Astrocyte (in vitro differentiated cells and primary cell): ENCODE data around the gene NUP58. TPM values are rescaled to one million over a fixed set of nuclear protein-coding genes. Genes with fewer than 3 reads are reported as not detected.
A peak's percentile ranks its signal among the peaks of the same experiment; 100 is the strongest.

Experiments
- DNase-seq: peaks from one replicate; pipeline ENCODE4 v3.0.0-alpha.2; 2010; ENCODE audit warnings: low read depth
- FAIRE-seq: peaks from 2 replicates; lab custom pipeline; 2011; peaks lifted over from hg19 to GRCh38; lab: Jason Lieb, UNC
- H2AFZ ChIP-seq: 2 replicates; pipeline ENCODE4 v1.6.0; 2012; ENCODE audit warnings: low read depth, low read length, inconsistent platforms
- H3K27ac ChIP-seq: 2 replicates; pipeline ENCODE4 v1.5.1; 2011; ENCODE audit warnings: low read depth, low read length, inconsistent platforms
- H3K27me3 ChIP-seq: 2 replicates; pipeline ENCODE4 v1.6.0; 2011; ENCODE audit warnings: low read length, inconsistent platforms; ENCODE audit not compliant: insufficient read depth
- H3K36me3 ChIP-seq: 2 replicates; pipeline ENCODE4 v1.5.1; 2011; ENCODE audit warnings: low read length, inconsistent platforms; ENCODE audit not compliant: insufficient read depth
- H3K4me1 ChIP-seq: 2 replicates; pipeline ENCODE4 v1.5.1; 2011; ENCODE audit warnings: low read length, inconsistent platforms; ENCODE audit not compliant: insufficient read depth
- H3K4me2 ChIP-seq: 2 replicates; pipeline ENCODE4 v1.6.0; 2012; ENCODE audit warnings: low read length, inconsistent platforms
- H3K4me3 ChIP-seq: 2 replicates; pipeline ENCODE4 v1.5.1; 2011; ENCODE audit warnings: low read depth, mild to moderate bottlenecking, low read length, inconsistent platforms; ENCODE audit not compliant: insufficient read depth
- H3K79me2 ChIP-seq: 2 replicates; pipeline ENCODE4 v1.6.0; 2012; ENCODE audit warnings: mild to moderate bottlenecking, low read length, inconsistent platforms; ENCODE audit not compliant: insufficient read depth
- H3K9ac ChIP-seq: 2 replicates; pipeline ENCODE4 v1.6.0; 2012; ENCODE audit warnings: mild to moderate bottlenecking, low read length, inconsistent platforms
- H3K9me3 ChIP-seq: 2 replicates; pipeline ENCODE4 v1.5.1; 2012; ENCODE audit warnings: low read depth, mild to moderate bottlenecking, low read length, inconsistent platforms; ENCODE audit not compliant: insufficient read depth
- H4K20me1 ChIP-seq: 2 replicates; pipeline ENCODE4 v1.6.0; 2012; ENCODE audit warnings: low read length, inconsistent platforms; ENCODE audit not compliant: insufficient read depth
- H3K27ac Mint-ChIP-seq: one replicate; pipeline ENCODE4 v1.8.0; 2021; ENCODE audit warnings: mild to moderate bottlenecking, mixed read lengths; ENCODE audit not compliant: unreplicated experiment
- H3K27me3 Mint-ChIP-seq: one replicate; pipeline ENCODE4 v1.8.0; 2021; ENCODE audit warnings: low read depth, mixed read lengths; ENCODE audit not compliant: unreplicated experiment
- H3K36me3 Mint-ChIP-seq: one replicate; pipeline ENCODE4 v1.8.0; 2021; ENCODE audit warnings: low read depth, mixed read lengths; ENCODE audit not compliant: unreplicated experiment
- H3K4me1 Mint-ChIP-seq: one replicate; pipeline ENCODE4 v1.8.0; 2021; ENCODE audit warnings: low read depth, mixed read lengths; ENCODE audit not compliant: unreplicated experiment
- H3K4me3 Mint-ChIP-seq: one replicate; pipeline ENCODE4 v1.8.0; 2021; ENCODE audit warnings: mild to moderate bottlenecking, moderate library complexity, mixed read lengths; ENCODE audit not compliant: unreplicated experiment
- H3K9me3 Mint-ChIP-seq: one replicate; pipeline ENCODE4 v1.8.0; 2021; ENCODE audit warnings: mild to moderate bottlenecking, mixed read lengths; ENCODE audit not compliant: unreplicated experiment
- CTCF ChIP-seq: IDR thresholded peaks from 2 replicates; pipeline ENCODE4 v1.5.1; 2011; ENCODE audit warnings: low read depth, mild to moderate bottlenecking, inconsistent platforms, low read length, moderate library complexity; ENCODE audit not compliant: insufficient read depth
- EZH2 ChIP-seq: IDR thresholded peaks from 2 replicates; pipeline ENCODE4 v1.6.1; 2012; ENCODE audit warnings: mild to moderate bottlenecking, low read length, inconsistent platforms; ENCODE audit not compliant: insufficient read depth
- total RNA-seq: library from RNA; stranded (reverse); gene quantifications from 2 replicates; pipeline ENCODE4 v1.2.1, GENCODE V29; 2021

Gene NUP58
- total RNA-seq, 1 donor from 2014 or later = 53.2 TPM

GRCh38 chr13:25253702-25254101 is 47.7 kb upstream of the NUP58 start:
- Histone ChIP-seq H3K4me3 (no peak overlapping the region), H3K4me1 (no peaks in the 10 kb centered on the region), H3K4me2 (no peak overlapping the region), H3K9me3 (no peaks in the 10 kb centered on the region), H3K27me3 (no peaks in the 10 kb centered on the region), H2AFZ (no peak overlapping the region), H3K27ac (no peak overlapping the region), H4K20me1 (no peaks in the 10 kb centered on the region), H3K36me3 (peaks cover 25% of the 10 kb centered on the region), H3K9ac (no peak overlapping the region), H3K79me2 (no peaks in the 10 kb centered on the region)
- H3K9me3 Mint-ChIP-seq = no peaks in the 10 kb centered on the region
- peak; percentile 56 for FAIRE-seq
- peaks cover 7% of the 10 kb centered on the region for H3K4me1 Mint-ChIP-seq
- TF ChIP-seq EZH2 (no peak), CTCF (no peak)
- peaks cover 9% of the 10 kb centered on the region for H3K36me3 Mint-ChIP-seq
- peak; percentile 11 for DNase-seq
- H3K27ac Mint-ChIP-seq = no peak overlapping the region
- no peaks in the 10 kb centered on the region for H3K27me3 Mint-ChIP-seq
- no peak overlapping the region for H3K4me3 Mint-ChIP-seq

DNA sequence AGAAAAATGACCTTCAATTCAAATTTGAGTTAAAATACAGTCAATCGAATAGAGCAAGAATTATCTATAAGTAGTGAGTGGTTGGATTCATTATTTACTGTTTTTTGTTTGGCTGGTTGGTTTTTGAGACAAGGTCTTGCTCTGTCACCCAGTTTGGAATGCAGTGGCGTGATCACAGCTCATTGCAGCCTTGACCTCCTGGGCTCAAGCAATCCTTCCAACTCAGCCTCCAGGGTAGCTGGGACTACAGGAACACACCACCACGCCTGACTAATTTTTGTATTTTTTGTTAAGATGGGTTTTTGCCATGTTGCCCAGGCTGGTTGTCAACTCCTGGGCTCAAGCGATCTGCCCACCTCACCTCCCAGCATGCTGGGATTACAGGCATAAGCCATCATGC is 39.2 kb upstream of the NUP58 start:
- no peak overlapping the region for H3K27ac ChIP-seq
- DNase-seq = no peak
- no peaks in the 10 kb centered on the region for H3K4me1 Mint-ChIP-seq
- H4K20me1 ChIP-seq = no peaks in the 10 kb centered on the region
- H3K4me1 ChIP-seq = no peaks in the 10 kb centered on the region
- no peaks in the 10 kb centered on the region for H3K27me3 Mint-ChIP-seq
- no peaks in the 10 kb centered on the region for H3K9me3 Mint-ChIP-seq
- H3K36me3 ChIP-seq = peaks cover 33% of the 10 kb centered on the region
- no peak overlapping the region for H3K4me3 ChIP-seq
- no peaks in the 10 kb centered on the region for H3K9me3 ChIP-seq
- H3K79me2 ChIP-seq = no peaks in the 10 kb centered on the region
- H2AFZ ChIP-seq = no peak overlapping the region
- H3K36me3 Mint-ChIP-seq = peaks cover 13% of the 10 kb centered on the region
- no peak overlapping the region for H3K27ac Mint-ChIP-seq
- H3K4me3 Mint-ChIP-seq = no peak overlapping the region
- no peak overlapping the region for H3K4me2 ChIP-seq
- H3K27me3 ChIP-seq = no peaks in the 10 kb centered on the region
- no peak overlapping the region for H3K9ac ChIP-seq
- FAIRE-seq = no peak
- TF ChIP-seq CTCF = no peak
- no peak for TF ChIP-seq EZH2

GRCh38 chr13:25266706-25267105 is 34.7 kb upstream of the NUP58 start:
- H3K4me2 ChIP-seq = no peak overlapping the region
- peaks cover 18% of the 10 kb centered on the region for H3K79me2 ChIP-seq
- no peaks in the 10 kb centered on the region for H3K9me3 ChIP-seq
- peaks cover 22% of the 10 kb centered on the region for H3K36me3 ChIP-seq
- Mint-ChIP-seq H3K27me3 (no peaks in the 10 kb centered on the region), H3K4me3 (no peak overlapping the region), H3K36me3 (peaks cover 12% of the 10 kb centered on the region), H3K4me1 (no peaks in the 10 kb centered on the region), H3K27ac (no peak overlapping the region), H3K9me3 (peaks cover 2% of the 10 kb centered on the region)
- no peaks in the 10 kb centered on the region for H3K4me1 ChIP-seq
- no peak overlapping the region for H3K4me3 ChIP-seq
- no peaks in the 10 kb centered on the region for H3K27me3 ChIP-seq
- FAIRE-seq (no peak), DNase-seq (no peak)
- no peak for TF ChIP-seq CTCF
- no peak for TF ChIP-seq EZH2
- H3K27ac ChIP-seq = no peak overlapping the region
- no peak overlapping the region for H2AFZ ChIP-seq
- no peak overlapping the region for H3K9ac ChIP-seq
- H4K20me1 ChIP-seq = peaks cover 24% of the 10 kb centered on the region
